Measurements from ENCODE around the gene S100A2.
"Not testable (repeated sequence)": the region's sequence is repeated elsewhere in the genome, so short reads cannot be mapped to it uniquely, and the experiment has no call there.

The S100A2 gene

GRCh38 chr1:153588033-153588432, 22.4 kb upstream of the S100A2 start:
- DNase-seq = not testable (repeated sequence)

GRCh38 chr1:153587314-153587713, 21.7 kb upstream of the S100A2 start:
- no peak for DNase-seq

- DNase-seq = no peak
Measured at GRCh38 chr1:153586347-153586746, 20.7 kb upstream of the S100A2 start.

- no peak for DNase-seq
Measured at GRCh38 chr1:153585006-153585405, 19.4 kb upstream of the S100A2 start.

- DNase-seq = no peak
Measured at GRCh38 chr1:153583976-153584375, 18.3 kb upstream of the S100A2 start.

- DNase-seq = not testable (repeated sequence)
Measured at GRCh38 chr1:153583514-153583913, 17.9 kb upstream of the S100A2 start.

GRCh38 chr1:153582836-153583235, 17.2 kb upstream of the S100A2 start:
- not testable (repeated sequence) for DNase-seq

GRCh38 chr1:153578936-153579335, 13.3 kb upstream of the S100A2 start:
- no peak for DNase-seq

- no peak for DNase-seq
Measured at GRCh38 chr1:153578490-153578889, 12.8 kb upstream of the S100A2 start.

GRCh38 chr1:153577624-153578051, 12.0 kb upstream of the S100A2 start:
- no peak for DNase-seq

GRCh38 chr1:153577138-153577537, 11.5 kb upstream of the S100A2 start:
- no peak for DNase-seq

- DNase-seq = not testable (repeated sequence)
Measured at GRCh38 chr1:153575497-153575896, 9.9 kb upstream of the S100A2 start.

GRCh38 chr1:153575081-153575491, 9.4 kb upstream of the S100A2 start:
- not testable (repeated sequence) for DNase-seq

- DNase-seq = peak; percentile 24 to 65 (median 44)
Measured at GRCh38 chr1:153573351-153573750, 7.7 kb upstream of the S100A2 start.

GRCh38 chr1:153572569-153573015, 6.9 kb upstream of the S100A2 start:
- peak; percentile 83 to 98 (median 94) for DNase-seq

GRCh38 chr1:153571706-153572105, 6.1 kb upstream of the S100A2 start:
- no peak for DNase-seq

- DNase-seq = no peak
Measured at GRCh38 chr1:153570874-153571273, 5.2 kb upstream of the S100A2 start.

GRCh38 chr1:153569465-153569864, 3.8 kb upstream of the S100A2 start:
- no peak for DNase-seq

- DNase-seq = peak; percentile 81 to 91 (median 90)
Measured at GRCh38 chr1:153568367-153569099, 2.9 kb upstream of the S100A2 start.

- peak in 1 of 3 donors; percentile 10 for DNase-seq
Measured at GRCh38 chr1:153567621-153568366, 2.1 kb upstream of the S100A2 start.

GRCh38 chr1:153566414-153567371, 1.0 kb upstream of the S100A2 start:
- DNase-seq = peak; percentile 96 to 97 (median 97)

- no peak for DNase-seq
Measured at GRCh38 chr1:153563991-153564390, 1.7 kb downstream of the S100A2 start.

- peak in 1 of 3 donors; percentile 41 for DNase-seq
Measured at GRCh38 chr1:153563483-153563901, 2.2 kb downstream of the S100A2 start.
